ENCODE results near the gene DEGS2. TPM values are rescaled to one million over a fixed set of nuclear protein-coding genes. Genes with fewer than 3 reads are reported as not detected.

DEGS2 gene
- total RNA-seq, 1 experiment from 2014 or later, result 1.6 TPM

- no peak overlapping the region for H3K4me3 ChIP-seq (ENCODE audit: low read length)
- intact Hi-C loops (cut with micrococcal nuclease), result no loop called here
- H3K9me2 ChIP-seq (replicated peaks; ENCODE audit: low read length), result no peaks in the 10 kb centered on the region
- no peaks in the 10 kb centered on the region for H3F3A ChIP-seq (ENCODE audit: low read length, unreplicated experiment)
- no peak overlapping the region for H2AFZ ChIP-seq (ENCODE audit: low read length)
- no peaks in the 10 kb centered on the region for H3K27me3 ChIP-seq (ENCODE audit: low read length)
- ChIA-PET POLR2A (ENCODE audit: unreplicated experiment) (no interaction called here), CTCF (interaction anchor here (1.0 kb wide), 1 partner anchor 11 kb away, joined by 3 read pairs; no protein-coding TSS in a partner anchor)
- H3K79me2 ChIP-seq (ENCODE audit: low read length), result no peaks in the 10 kb centered on the region
- no peak overlapping the region for H3K27ac ChIP-seq (ENCODE audit: low read length)
- ATAC-seq (no peak), DNase-seq (no peak)
- BruUV-seq (replicated peaks), result no TSS peak
- H3K9ac ChIP-seq (ENCODE audit: low read length), result no peak overlapping the region
- H3K9me3 ChIP-seq (ENCODE audit: low read length), result no peaks in the 10 kb centered on the region
- no peaks in the 10 kb centered on the region for H4K20me1 ChIP-seq (ENCODE audit: low read length)
- no peak overlapping the region for H3K4me2 ChIP-seq (ENCODE audit: low read length)
- H3K4me1 ChIP-seq (ENCODE audit: insufficient read depth, low read length), result no peaks in the 10 kb centered on the region
- no peaks in the 10 kb centered on the region for H3K36me3 ChIP-seq (ENCODE audit: low read depth, low read length)
- TF ChIP-seq CTCF (conservative IDR thresholded peaks at IDR 0.05; ENCODE audit: low read depth, low read length), result no peak
- TF ChIP-seq EZH2phosphoT487 (IDR thresholded peaks at IDR 0.05; ENCODE audit: borderline replicate concordance, low read length), result no peak
- TF ChIP-seq EZH2 (IDR thresholded peaks at IDR 0.05; ENCODE audit: low read length, unreplicated experiment), result no peak
These were observed 44.8 kb upstream of the DEGS2 start for GRCh38 chr14:100203962-100204834.

DNA sequence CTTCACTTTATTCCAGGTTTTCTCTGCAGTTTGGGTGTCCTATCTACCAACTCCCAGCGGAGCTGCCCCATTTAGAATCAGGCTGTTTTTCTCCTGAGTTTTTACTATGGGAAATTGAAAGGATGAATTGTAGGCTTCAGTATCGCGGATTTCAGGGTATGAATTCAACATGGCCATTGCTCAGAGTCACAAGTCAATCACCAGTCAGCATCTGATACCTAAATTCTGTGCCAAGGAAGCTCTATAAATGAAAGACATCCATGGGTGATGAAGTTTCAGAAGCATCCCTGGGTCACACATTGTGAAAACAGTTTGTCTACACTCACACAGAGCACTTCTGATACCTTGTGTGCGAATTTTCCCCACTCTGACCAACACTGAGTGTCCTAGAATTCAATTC lies 43.7 kb upstream of the DEGS2 start:
- intact Hi-C loops (cut with micrococcal nuclease), result no loop called here
- Histone ChIP-seq H3K27me3 (ENCODE audit: low read length) (no peaks in the 10 kb centered on the region), H2AFZ (ENCODE audit: low read length) (no peak overlapping the region), H3K4me1 (ENCODE audit: insufficient read depth, low read length) (no peaks in the 10 kb centered on the region), H4K20me1 (ENCODE audit: low read length) (no peaks in the 10 kb centered on the region), H3K27ac (ENCODE audit: low read length) (no peak overlapping the region), H3K9ac (ENCODE audit: low read length) (no peak overlapping the region), H3K4me2 (ENCODE audit: low read length) (no peak overlapping the region), H3K36me3 (ENCODE audit: low read depth, low read length) (no peaks in the 10 kb centered on the region), H3K4me3 (ENCODE audit: low read length) (no peak overlapping the region), H3K9me2 (replicated peaks; ENCODE audit: low read length) (no peaks in the 10 kb centered on the region), H3K9me3 (ENCODE audit: low read length) (no peaks in the 10 kb centered on the region), H3K79me2 (ENCODE audit: low read length) (no peaks in the 10 kb centered on the region), H3F3A (ENCODE audit: low read length, unreplicated experiment) (no peaks in the 10 kb centered on the region)
- CTCF ChIA-PET, result no interaction called here
- ATAC-seq (no peak), DNase-seq (no peak)
- POLR2A ChIA-PET (ENCODE audit: unreplicated experiment), result no interaction called here
- TF ChIP-seq CTCF (conservative IDR thresholded peaks at IDR 0.05; ENCODE audit: low read depth, low read length) (no peak), EZH2phosphoT487 (IDR thresholded peaks at IDR 0.05; ENCODE audit: borderline replicate concordance, low read length) (no peak), EZH2 (IDR thresholded peaks at IDR 0.05; ENCODE audit: low read length, unreplicated experiment) (no peak)
- BruUV-seq (replicated peaks), result no TSS peak

DNA sequence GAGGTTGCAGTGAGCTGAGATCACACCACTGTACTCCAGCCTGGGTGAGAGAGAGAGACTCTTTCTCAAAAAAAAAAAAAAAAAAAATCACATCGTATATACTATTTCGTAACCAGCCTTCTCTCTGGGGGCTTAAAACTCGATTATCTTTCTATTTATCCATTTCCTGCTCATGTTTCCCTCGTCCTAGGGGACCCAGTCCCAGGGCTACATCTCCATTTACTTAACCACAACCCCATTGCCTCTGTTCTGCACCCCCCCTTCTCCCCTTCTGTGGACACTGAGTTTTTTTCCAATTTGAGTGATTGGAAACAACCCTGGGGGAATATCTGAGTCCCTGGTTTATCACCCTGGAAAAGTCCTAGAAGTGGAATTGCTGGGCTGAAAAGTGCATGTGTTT lies 43.3 kb upstream of the DEGS2 start:
- intact Hi-C loops (cut with micrococcal nuclease), result no loop called here
- H3K9me3 ChIP-seq (ENCODE audit: low read length), result no peaks in the 10 kb centered on the region
- no peaks in the 10 kb centered on the region for H3F3A ChIP-seq (ENCODE audit: low read length, unreplicated experiment)
- no peak overlapping the region for H3K4me3 ChIP-seq (ENCODE audit: low read length)
- no peak overlapping the region for H2AFZ ChIP-seq (ENCODE audit: low read length)
- H3K36me3 ChIP-seq (ENCODE audit: low read depth, low read length), result no peaks in the 10 kb centered on the region
- ATAC-seq, result no peak
- no peaks in the 10 kb centered on the region for H3K27me3 ChIP-seq (ENCODE audit: low read length)
- no peak for TF ChIP-seq EZH2 (IDR thresholded peaks at IDR 0.05; ENCODE audit: low read length, unreplicated experiment)
- no peak for TF ChIP-seq EZH2phosphoT487 (IDR thresholded peaks at IDR 0.05; ENCODE audit: borderline replicate concordance, low read length)
- no peak for TF ChIP-seq CTCF (conservative IDR thresholded peaks at IDR 0.05; ENCODE audit: low read depth, low read length)
- POLR2A ChIA-PET (ENCODE audit: unreplicated experiment), result no interaction called here
- no peaks in the 10 kb centered on the region for H3K9me2 ChIP-seq (replicated peaks; ENCODE audit: low read length)
- no peak overlapping the region for H3K4me2 ChIP-seq (ENCODE audit: low read length)
- H3K27ac ChIP-seq (ENCODE audit: low read length), result no peak overlapping the region
- no peaks in the 10 kb centered on the region for H3K79me2 ChIP-seq (ENCODE audit: low read length)
- CTCF ChIA-PET, result no interaction called here
- BruUV-seq (replicated peaks), result no TSS peak
- H4K20me1 ChIP-seq (ENCODE audit: low read length), result no peaks in the 10 kb centered on the region
- no peak overlapping the region for H3K9ac ChIP-seq (ENCODE audit: low read length)
- no peaks in the 10 kb centered on the region for H3K4me1 ChIP-seq (ENCODE audit: insufficient read depth, low read length)
- DNase-seq, result no peak

All from PC-3 (cell line).